Activated T-helper 1 cell treated with anti-CD3 and anti-CD28 coated beads, Interleukin-12 subunit alpha, Interleukin-12 subunit beta, Interleukin-2, Interleukin-4 antibody, amounts not matched to agents 30 ng/mL and 10 ng/mL and 1 ng/mL, durations not matched to agents 14 hours and 24 hours and 36 hours (primary cell): Measurements from ENCODE around the gene CELSR2. TPM values are rescaled to one million over a fixed set of nuclear protein-coding genes. Genes with fewer than 3 reads are reported as not detected.

Source experiments
- DNase-seq: peaks from one replicate; pipeline ENCODE4 v3.0.0; 2021; ENCODE audit warnings: low spot score
- H3K27ac Mint-ChIP-seq: one replicate; pipeline ENCODE4 v1.8.0; 2021; ENCODE audit warnings: mild to moderate bottlenecking, mixed read lengths
- H3K27me3 Mint-ChIP-seq: one replicate; pipeline ENCODE4 v1.8.0; 2022; ENCODE audit warnings: mild to moderate bottlenecking, moderate library complexity, mixed read lengths; ENCODE audit not compliant: insufficient read depth
- H3K36me3 Mint-ChIP-seq: one replicate; pipeline ENCODE4 v1.8.0; 2021; ENCODE audit warnings: low read depth, mixed read lengths
- H3K4me1 Mint-ChIP-seq: one replicate; pipeline ENCODE4 v1.8.0; 2021; ENCODE audit warnings: low read depth, mixed read lengths
- H3K4me3 Mint-ChIP-seq: one replicate; pipeline ENCODE4 v1.8.0; 2021; ENCODE audit warnings: mild to moderate bottlenecking, moderate library complexity, mixed read lengths
- H3K9me3 Mint-ChIP-seq: one replicate; pipeline ENCODE4 v1.8.0; 2021; ENCODE audit warnings: mixed read lengths
- intact Hi-C: fragments of 100-400 bp; cut with micrococcal nuclease; formaldehyde crosslinking; loops from one replicate; pipeline ENCODE4 v1.15.1; 2024
- total RNA-seq: library from RNA; stranded (reverse); gene quantifications from 2 replicates; pipeline ENCODE4 v1.2.3, GENCODE V29; 2022

The CELSR2 gene
- total RNA-seq, 1 donor from 2014 or later: 4.1 TPM

GRCh38 chr1:109239409-109240068 lies 9.8 kb upstream of the CELSR2 start:
- Mint-ChIP-seq H3K4me1 (no peaks in the 10 kb centered on the region), H3K27ac (no peak overlapping the region), H3K9me3 (no peaks in the 10 kb centered on the region), H3K36me3 (peaks cover 43% of the 10 kb centered on the region), H3K27me3 (no peaks in the 10 kb centered on the region), H3K4me3 (no peak overlapping the region)
- intact Hi-C loops: no loop called here
- no peak for DNase-seq

GRCh38 chr1:109240158-109241152 lies 8.9 kb upstream of the CELSR2 start:
- intact Hi-C loops: loop anchor here (1.0 kb wide), 1 partner anchor 9 kb away; the partner anchor contains the start of gene CELSR2
- Mint-ChIP-seq H3K27ac (no peak overlapping the region), H3K36me3 (peaks cover 36% of the 10 kb centered on the region), H3K4me1 (no peaks in the 10 kb centered on the region), H3K9me3 (no peaks in the 10 kb centered on the region), H3K27me3 (no peaks in the 10 kb centered on the region), H3K4me3 (no peak overlapping the region)
- no peak for DNase-seq

- H3K9me3 Mint-ChIP-seq: no peaks in the 10 kb centered on the region
- intact Hi-C loops: loop anchor here (1.0 kb wide), 1 partner anchor 8 kb away; the partner anchor contains the start of gene CELSR2
- no peak for DNase-seq
- H3K36me3 Mint-ChIP-seq: peaks cover 28% of the 10 kb centered on the region
- no peak overlapping the region for H3K4me3 Mint-ChIP-seq
- no peak overlapping the region for H3K27ac Mint-ChIP-seq
- H3K27me3 Mint-ChIP-seq: no peaks in the 10 kb centered on the region
- H3K4me1 Mint-ChIP-seq: no peaks in the 10 kb centered on the region
Observed at GRCh38 chr1:109241344-109241743, 8.0 kb upstream of the CELSR2 start.

- Mint-ChIP-seq H3K27me3 (peaks cover 4% of the 10 kb centered on the region), H3K27ac (no peak overlapping the region), H3K9me3 (no peaks in the 10 kb centered on the region), H3K4me1 (no peaks in the 10 kb centered on the region), H3K36me3 (peaks cover 22% of the 10 kb centered on the region), H3K4me3 (no peak overlapping the region)
- intact Hi-C loops: loop anchor here (1.0 kb wide), 1 partner anchor 7 kb away; the partner anchor contains the start of gene CELSR2
- no peak for DNase-seq
Observed at GRCh38 chr1:109241841-109242345, 7.4 kb upstream of the CELSR2 start.

- intact Hi-C loops: no loop called here
- Mint-ChIP-seq H3K27ac (no peak overlapping the region), H3K4me3 (no peak overlapping the region)
Observed at GRCh38 chr1:109242387-109242786, 7.0 kb upstream of the CELSR2 start.

GRCh38 chr1:109243221-109243620 lies 6.1 kb upstream of the CELSR2 start:
- Mint-ChIP-seq H3K36me3 (peaks cover 12% of the 10 kb centered on the region), H3K4me1 (no peaks in the 10 kb centered on the region), H3K4me3 (no peak overlapping the region), H3K27me3 (peaks cover 4% of the 10 kb centered on the region), H3K27ac (no peak overlapping the region), H3K9me3 (no peaks in the 10 kb centered on the region)
- intact Hi-C loops: no loop called here
- no peak for DNase-seq

More at GRCh38 chr1:109242387-109242786, 7.0 kb upstream of the CELSR2 start:
- no peak for DNase-seq
- Mint-ChIP-seq H3K9me3 (no peaks in the 10 kb centered on the region), H3K4me1 (no peaks in the 10 kb centered on the region), H3K36me3 (peaks cover 18% of the 10 kb centered on the region), H3K27me3 (peaks cover 4% of the 10 kb centered on the region)

- Mint-ChIP-seq H3K27me3 (peaks cover 4% of the 10 kb centered on the region), H3K9me3 (no peaks in the 10 kb centered on the region), H3K36me3 (peaks cover 7% of the 10 kb centered on the region), H3K4me3 (no peak overlapping the region), H3K4me1 (peaks cover 2% of the 10 kb centered on the region), H3K27ac (no peak overlapping the region)
- no peak for DNase-seq
- intact Hi-C loops: no loop called here
Observed at GRCh38 chr1:109243860-109244552, 5.3 kb upstream of the CELSR2 start.

- no peak for DNase-seq
- intact Hi-C loops: loop anchor here (5.0 kb wide), 2 partner anchors 34 to 284 kb away; partner anchors contain the start of genes CLCC1 and SARS1
Observed at GRCh38 chr1:109246141-109246551, 3.2 kb upstream of the CELSR2 start.

GRCh38 chr1:109247401-109248365 lies 1.7 kb upstream of the CELSR2 start:
- Mint-ChIP-seq H3K4me3 (no peak overlapping the region), H3K27me3 (peaks cover 14% of the 10 kb centered on the region), H3K4me1 (peaks cover 6% of the 10 kb centered on the region), H3K36me3 (no peaks in the 10 kb centered on the region), H3K27ac (no peak overlapping the region), H3K9me3 (no peaks in the 10 kb centered on the region)
- DNase-seq: no peak
- intact Hi-C loops: loop anchor here (2.0 to 5.0 kb wide), 3 partner anchors 35 to 285 kb away; partner anchors contain the start of genes CLCC1 and SARS1

More at GRCh38 chr1:109246141-109246551, 3.2 kb upstream of the CELSR2 start:
- H3K27me3 Mint-ChIP-seq: peaks cover 9% of the 10 kb centered on the region
- H3K9me3 Mint-ChIP-seq: no peaks in the 10 kb centered on the region
- H3K4me3 Mint-ChIP-seq: no peak overlapping the region
- no peaks in the 10 kb centered on the region for H3K36me3 Mint-ChIP-seq
- H3K27ac Mint-ChIP-seq: no peak overlapping the region
- peaks cover 6% of the 10 kb centered on the region for H3K4me1 Mint-ChIP-seq

- intact Hi-C loops: loop anchor here (2.0 to 5.0 kb wide), 3 partner anchors 36 to 286 kb away; partner anchors contain the start of genes CLCC1 and SARS1
- DNase-seq: no peak
- H3K4me3 Mint-ChIP-seq: no peak overlapping the region
- H3K27me3 Mint-ChIP-seq: peaks cover 14% of the 10 kb centered on the region
- no peak overlapping the region for H3K27ac Mint-ChIP-seq
- peaks cover 6% of the 10 kb centered on the region for H3K4me1 Mint-ChIP-seq
- no peaks in the 10 kb centered on the region for H3K36me3 Mint-ChIP-seq
- H3K9me3 Mint-ChIP-seq: no peaks in the 10 kb centered on the region
Observed at GRCh38 chr1:109248444-109248796, 919 bp upstream of the CELSR2 start.

GRCh38 chr1:109249654-109250401 lies 489 bp downstream of the CELSR2 start:
- Mint-ChIP-seq H3K4me3 (peak overlapping the region; percentile 58), H3K27ac (no peak overlapping the region), H3K4me1 (peaks cover 6% of the 10 kb centered on the region), H3K36me3 (no peaks in the 10 kb centered on the region), H3K27me3 (peaks cover 14% of the 10 kb centered on the region), H3K9me3 (no peaks in the 10 kb centered on the region)
- intact Hi-C loops: loop anchor here (1.0 to 5.0 kb wide), 6 partner anchors 9 to 288 kb away; partner anchors contain the start of genes CLCC1, PSRC1 and SARS1
- DNase-seq: no peak
